ENCODE data around the gene PSMB5. TPM values are rescaled to one million over a fixed set of nuclear protein-coding genes. Genes with fewer than 3 reads are reported as not detected.

PSMB5 gene
- total RNA-seq, 4 donors from 2014 or later = 135 to 155 (median 145) TPM

DNA sequence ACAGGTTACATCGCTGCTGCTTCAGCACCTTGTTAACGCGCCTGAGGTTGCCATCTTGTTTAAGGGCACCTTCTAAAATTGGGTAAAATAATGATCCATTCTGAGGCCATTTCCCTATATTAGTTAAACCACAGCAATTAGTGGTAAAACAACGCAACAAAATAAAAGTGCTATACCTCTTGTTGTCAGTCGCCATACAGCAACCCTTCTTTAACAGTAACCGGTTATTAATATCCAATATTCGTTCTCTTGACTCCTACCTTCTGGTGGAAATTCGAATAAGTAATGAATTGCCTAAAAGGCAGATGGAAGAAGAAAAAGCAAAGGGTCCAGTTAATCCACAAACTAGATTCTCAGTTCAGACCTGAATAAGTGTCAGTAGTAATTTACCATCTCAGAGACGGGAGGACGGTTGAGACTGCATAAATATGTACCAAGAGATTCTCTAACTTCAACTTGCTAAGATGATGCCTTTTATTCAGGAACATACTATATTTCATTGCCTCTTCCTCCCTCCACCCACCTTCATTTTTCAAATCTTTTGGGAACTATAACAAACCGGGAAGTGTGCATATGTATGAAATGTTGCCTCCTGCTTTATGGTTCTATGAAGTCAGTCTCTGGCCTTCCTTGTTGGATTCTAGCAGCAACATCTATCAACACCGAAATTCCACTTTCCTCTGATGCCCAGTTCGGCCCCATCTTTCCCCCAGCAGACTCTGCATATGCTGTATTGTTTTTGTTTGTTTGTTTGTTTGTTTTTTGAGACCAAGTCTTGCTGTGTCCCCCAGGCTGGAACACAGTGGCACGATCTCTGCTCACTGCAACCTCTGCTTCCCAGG, 824 bp upstream of the PSMB5 start:
- intact Hi-C loops (cut with DNase I) = no loop called here
- peaks cover 14 to 29% (median 29%) of the 10 kb centered on the region in 4 donors for H3K36me3 ChIP-seq
- H3K9me3 ChIP-seq = no peaks in the 10 kb centered on the region
- DNase-seq (ENCODE audit: extremely low spot score) = no peak
- peaks cover 17 to 30% (median 21%) of the 10 kb centered on the region in 4 donors for H3K4me1 ChIP-seq
- WGBS = 63% methylated on average over 14 of the region's 14 CpGs
- TF ChIP-seq EP300 (IDR thresholded peaks at IDR 0.05) (no peak), CTCF (IDR thresholded peaks at IDR 0.05) (no peak), POLR2AphosphoS5 (IDR thresholded peaks at IDR 0.05) (no peak), POLR2A (IDR thresholded peaks at IDR 0.05; ENCODE audit: low read depth) (no peak)
- H3K27me3 ChIP-seq = no peaks in the 10 kb centered on the region
- peak overlapping the region; percentile 88 to 95 (median 92) for H3K27ac ChIP-seq (replicated peaks in 1 of 4)
- H3K4me3 ChIP-seq = peak overlapping the region; percentile 73 to 87 (median 81)

- TF ChIP-seq CTCF (IDR thresholded peaks at IDR 0.05) = no peak
- TF ChIP-seq POLR2AphosphoS5 (IDR thresholded peaks at IDR 0.05) = no peak
- TF ChIP-seq POLR2A (IDR thresholded peaks at IDR 0.05; ENCODE audit: low read depth) = no peak
- Histone ChIP-seq H3K4me3 (peak overlapping the region; percentile 73 to 87 (median 81)), H3K9me3 (no peaks in the 10 kb centered on the region), H3K36me3 (peaks cover 15 to 45% (median 44%) of the 10 kb centered on the region in 4 donors), H3K27me3 (no peaks in the 10 kb centered on the region), H3K4me1 (peaks cover 17 to 35% (median 25%) of the 10 kb centered on the region in 4 donors), H3K27ac (replicated peaks in 1 of 4) (peak overlapping the region; percentile 88 to 95 (median 92))
- DNase-seq (ENCODE audit: extremely low spot score) = no peak
- intact Hi-C loops (cut with DNase I) = no loop called here
- 41% methylated on average over 17 of the region's 17 CpGs for WGBS
These were observed 751 bp downstream of the PSMB5 start for GRCh38 chr14:23033801-23034497.

DNA sequence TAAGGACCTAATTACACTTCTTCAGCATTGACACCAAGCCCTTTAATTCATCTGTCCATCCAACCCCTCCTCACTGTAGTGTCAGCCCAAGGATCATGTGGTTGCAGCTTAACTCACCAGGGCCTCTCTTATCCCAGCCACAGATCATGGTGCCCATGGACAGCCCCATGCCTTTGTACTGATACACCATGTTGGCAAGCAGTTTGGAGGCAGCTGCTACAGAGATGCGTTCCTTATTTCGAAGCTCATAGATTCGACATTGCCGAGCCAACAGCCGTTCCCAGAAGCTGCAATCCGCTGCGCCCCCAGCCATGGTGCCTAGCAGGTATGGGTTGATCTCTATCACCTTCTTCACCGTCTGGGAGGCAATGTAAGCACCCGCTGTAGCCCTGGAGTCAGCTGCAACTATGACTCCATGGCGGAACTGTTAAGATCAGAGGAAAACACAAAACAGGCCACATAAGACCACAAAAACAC, 1.4 kb downstream of the PSMB5 start:
- H3K4me1 ChIP-seq = peaks cover 17 to 42% (median 28%) of the 10 kb centered on the region in 4 donors
- no peaks in the 10 kb centered on the region for H3K27me3 ChIP-seq
- no peaks in the 10 kb centered on the region for H3K9me3 ChIP-seq
- no peak overlapping the region for H3K27ac ChIP-seq (replicated peaks in 1 of 4)
- intact Hi-C loops (cut with DNase I) = no loop called here
- whole genome bisulfite sequencing = 93% methylated on average over 10 of the region's 10 CpGs
- H3K4me3 ChIP-seq = peak overlapping the region in 3 of 4 donors; percentile 73 to 87 (median 84)
- no peak for DNase-seq (ENCODE audit: extremely low spot score)
- H3K36me3 ChIP-seq = peaks cover 15 to 52% (median 50%) of the 10 kb centered on the region in 4 donors
- TF ChIP-seq EP300 (IDR thresholded peaks at IDR 0.05) (no peak), POLR2AphosphoS5 (IDR thresholded peaks at IDR 0.05) (no peak), POLR2A (IDR thresholded peaks at IDR 0.05; ENCODE audit: low read depth) (no peak), CTCF (IDR thresholded peaks at IDR 0.05) (no peak)

GRCh38 chr14:23030936-23031335, 3.8 kb downstream of the PSMB5 start:
- peaks cover 17 to 49% (median 32%) of the 10 kb centered on the region in 4 donors for H3K4me1 ChIP-seq
- H3K4me3 ChIP-seq = no peak overlapping the region
- H3K36me3 ChIP-seq = peaks cover 18 to 75% (median 64%) of the 10 kb centered on the region in 4 donors
- H3K9me3 ChIP-seq = no peaks in the 10 kb centered on the region
- no peaks in the 10 kb centered on the region for H3K27me3 ChIP-seq
- 92% methylated on average over 4 of the region's 4 CpGs for WGBS
- no peak for TF ChIP-seq POLR2AphosphoS5 (IDR thresholded peaks at IDR 0.05)
- TF ChIP-seq EP300 (IDR thresholded peaks at IDR 0.05) = no peak
- no peak for TF ChIP-seq POLR2A (IDR thresholded peaks at IDR 0.05; ENCODE audit: low read depth)
- no peak for TF ChIP-seq CTCF (IDR thresholded peaks at IDR 0.05)
- intact Hi-C loops (cut with DNase I) = no loop called here
- no peak for DNase-seq (ENCODE audit: extremely low spot score)
- no peak overlapping the region for H3K27ac ChIP-seq (replicated peaks in 1 of 4)

All from esophagus muscularis mucosa (tissue), 4 donors.